NB4 (cell line): ENCODE measurements around the gene MTHFS.

Source experiments
- CTCF ChIP-seq: IDR thresholded peaks from one replicate; pipeline ENCODE4 v1.5.1; 2012; ENCODE audit warnings: low read depth, low read length
- MAX ChIP-seq: IDR thresholded peaks from 2 replicates; pipeline ENCODE4 v1.6.1; 2011; ENCODE audit warnings: low read depth, low read length
- MYC ChIP-seq: IDR thresholded peaks from 2 replicates; pipeline ENCODE4 v1.6.1; 2011; ENCODE audit warnings: low read depth, low read length
- POLR2A ChIP-seq: IDR thresholded peaks from 2 replicates; pipeline ENCODE4 v1.6.1; 2011; ENCODE audit warnings: mild to moderate bottlenecking; ENCODE audit not compliant: insufficient read length; ENCODE audit errors: extremely low read depth

GRCh38 chr15:79938143-79938542 is 41.3 kb upstream of the MTHFS start:
- TF ChIP-seq CTCF (no peak), MYC (no peak), POLR2A (no peak), MAX (no peak)
